Measurements from ENCODE around the gene CDH7. TPM values are rescaled to one million over a fixed set of nuclear protein-coding genes. Genes with fewer than 3 reads are reported as not detected.

The CDH7 gene
- total RNA-seq, 1 donor from 2014 or later, result 2.7 TPM

GRCh38 chr18:65791719-65792118 lies 40.9 kb downstream of the CDH7 start:
- Histone ChIP-seq H3K9me3 (ENCODE audit: low read depth) (no peaks in the 10 kb centered on the region), H3K4me3 (no peak overlapping the region), H3F3A (ENCODE audit: low read depth) (no peaks in the 10 kb centered on the region), H2AFZ (replicated peaks) (no peak overlapping the region), H3K79me2 (ENCODE audit: low read depth) (no peaks in the 10 kb centered on the region), H3K36me3 (no peaks in the 10 kb centered on the region), H3K4me1 (no peaks in the 10 kb centered on the region), H3K9ac (no peak overlapping the region), H3K4me2 (no peak overlapping the region), H4K20me1 (ENCODE audit: low read depth) (no peaks in the 10 kb centered on the region), H3K27ac (no peak overlapping the region), H3K27me3 (no peaks in the 10 kb centered on the region)
- H3K9me3 Mint-ChIP-seq, result no peaks in the 10 kb centered on the region
- TF ChIP-seq CTCF (IDR thresholded peaks at IDR 0.05) (no peak), EZH2 (IDR thresholded peaks at IDR 0.05) (no peak), EZH2phosphoT487 (IDR thresholded peaks at IDR 0.05) (no peak)
- no peak overlapping the region for H3K27ac Mint-ChIP-seq
- H3K4me3 Mint-ChIP-seq, result no peak overlapping the region
- peaks cover 5% of the 10 kb centered on the region for H3K4me1 Mint-ChIP-seq
- no peaks in the 10 kb centered on the region for H3K36me3 Mint-ChIP-seq
- peaks cover 3% of the 10 kb centered on the region for H3K27me3 Mint-ChIP-seq (ENCODE audit: insufficient read depth, low read depth)
- no peak for DNase-seq (ENCODE audit: low spot score)

- Mint-ChIP-seq H3K36me3 (no peaks in the 10 kb centered on the region), H3K27ac (no peak overlapping the region), H3K9me3 (no peaks in the 10 kb centered on the region), H3K4me1 (peaks cover 5% of the 10 kb centered on the region), H3K4me3 (no peak overlapping the region), H3K27me3 (ENCODE audit: insufficient read depth, low read depth) (peaks cover 3% of the 10 kb centered on the region)
- TF ChIP-seq EZH2phosphoT487 (IDR thresholded peaks at IDR 0.05) (no peak), CTCF (IDR thresholded peaks at IDR 0.05) (no peak), EZH2 (IDR thresholded peaks at IDR 0.05) (no peak)
- H3K9me3 ChIP-seq (ENCODE audit: low read depth), result no peaks in the 10 kb centered on the region
- H3K36me3 ChIP-seq, result no peaks in the 10 kb centered on the region
- H3K79me2 ChIP-seq (ENCODE audit: low read depth), result no peaks in the 10 kb centered on the region
- H3K4me3 ChIP-seq, result no peak overlapping the region
- DNase-seq (ENCODE audit: low spot score), result no peak
- H3K4me1 ChIP-seq, result no peaks in the 10 kb centered on the region
- no peak overlapping the region for H3K4me2 ChIP-seq
- H3F3A ChIP-seq (ENCODE audit: low read depth), result no peaks in the 10 kb centered on the region
- no peaks in the 10 kb centered on the region for H4K20me1 ChIP-seq (ENCODE audit: low read depth)
- no peak overlapping the region for H3K9ac ChIP-seq
- H3K27me3 ChIP-seq, result no peaks in the 10 kb centered on the region
- H2AFZ ChIP-seq (replicated peaks), result no peak overlapping the region
- no peak overlapping the region for H3K27ac ChIP-seq
Measured at GRCh38 chr18:65792456-65793074, 41.8 kb downstream of the CDH7 start.

GRCh38 chr18:65808759-65809158 lies 57.9 kb downstream of the CDH7 start:
- peaks cover 8% of the 10 kb centered on the region for H3K4me1 Mint-ChIP-seq
- TF ChIP-seq EZH2phosphoT487 (IDR thresholded peaks at IDR 0.05), result no peak
- TF ChIP-seq EZH2 (IDR thresholded peaks at IDR 0.05), result no peak
- no peak for TF ChIP-seq CTCF (IDR thresholded peaks at IDR 0.05)
- H4K20me1 ChIP-seq (ENCODE audit: low read depth), result no peaks in the 10 kb centered on the region
- no peaks in the 10 kb centered on the region for H3K36me3 ChIP-seq
- H3K79me2 ChIP-seq (ENCODE audit: low read depth), result no peaks in the 10 kb centered on the region
- no peak overlapping the region for H3K4me3 ChIP-seq
- no peaks in the 10 kb centered on the region for H3K9me3 ChIP-seq (ENCODE audit: low read depth)
- H3K27ac Mint-ChIP-seq, result no peak overlapping the region
- H3K27ac ChIP-seq, result no peak overlapping the region
- no peak overlapping the region for H2AFZ ChIP-seq (replicated peaks)
- no peak for DNase-seq (ENCODE audit: low spot score)
- no peak overlapping the region for H3K9ac ChIP-seq
- H3K9me3 Mint-ChIP-seq, result no peaks in the 10 kb centered on the region
- H3F3A ChIP-seq (ENCODE audit: low read depth), result no peaks in the 10 kb centered on the region
- no peaks in the 10 kb centered on the region for H3K36me3 Mint-ChIP-seq
- H3K4me3 Mint-ChIP-seq, result no peak overlapping the region
- no peaks in the 10 kb centered on the region for H3K27me3 ChIP-seq
- H3K4me1 ChIP-seq, result no peaks in the 10 kb centered on the region
- H3K4me2 ChIP-seq, result no peak overlapping the region
- no peaks in the 10 kb centered on the region for H3K27me3 Mint-ChIP-seq (ENCODE audit: insufficient read depth, low read depth)
